ENCODE data around the gene ITPRIP. TPM values are rescaled to one million over a fixed set of nuclear protein-coding genes. Genes with fewer than 3 reads are reported as not detected.

The ITPRIP gene
- total RNA-seq, 2 experiments from 2014 or later = 24.6 to 25.9 TPM

DNA sequence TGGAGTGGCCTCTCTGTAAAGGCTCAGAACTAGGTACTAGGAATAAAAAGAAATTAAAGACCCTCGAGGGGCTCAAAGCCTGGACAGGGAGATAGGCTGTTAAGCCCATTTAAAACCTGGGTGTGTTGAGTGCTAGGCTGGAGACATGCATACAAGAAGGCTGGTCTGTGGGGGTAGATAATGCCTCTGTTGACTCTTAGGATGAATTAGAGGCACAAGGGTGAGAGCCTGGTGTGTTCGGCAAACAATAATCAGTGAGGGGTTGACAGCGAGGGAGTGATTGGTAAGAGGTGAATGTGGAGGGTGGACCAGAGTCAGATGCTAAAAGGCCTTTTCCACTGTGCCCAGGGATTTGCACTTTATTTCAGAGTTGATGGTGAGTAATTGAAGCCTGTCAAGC, 56.6 kb downstream of the ITPRIP start:
- Mint-ChIP-seq H3K27me3 (peaks cover 24% of the 10 kb centered on the region), H3K9me3 (no peaks in the 10 kb centered on the region), H3K4me3 (no peak overlapping the region), H3K36me3 (ENCODE audit: low read depth) (no peaks in the 10 kb centered on the region), H3K4me1 (no peaks in the 10 kb centered on the region), H3K27ac (no peak overlapping the region)
- ChIA-PET CTCF (interaction anchor here (2.6 to 6.0 kb wide), 2 partner anchors 10 kb away, joined by 14 to 64 read pairs; no protein-coding TSS in a partner anchor), POLR2A (no interaction called here)
- no peak for DNase-seq

DNA sequence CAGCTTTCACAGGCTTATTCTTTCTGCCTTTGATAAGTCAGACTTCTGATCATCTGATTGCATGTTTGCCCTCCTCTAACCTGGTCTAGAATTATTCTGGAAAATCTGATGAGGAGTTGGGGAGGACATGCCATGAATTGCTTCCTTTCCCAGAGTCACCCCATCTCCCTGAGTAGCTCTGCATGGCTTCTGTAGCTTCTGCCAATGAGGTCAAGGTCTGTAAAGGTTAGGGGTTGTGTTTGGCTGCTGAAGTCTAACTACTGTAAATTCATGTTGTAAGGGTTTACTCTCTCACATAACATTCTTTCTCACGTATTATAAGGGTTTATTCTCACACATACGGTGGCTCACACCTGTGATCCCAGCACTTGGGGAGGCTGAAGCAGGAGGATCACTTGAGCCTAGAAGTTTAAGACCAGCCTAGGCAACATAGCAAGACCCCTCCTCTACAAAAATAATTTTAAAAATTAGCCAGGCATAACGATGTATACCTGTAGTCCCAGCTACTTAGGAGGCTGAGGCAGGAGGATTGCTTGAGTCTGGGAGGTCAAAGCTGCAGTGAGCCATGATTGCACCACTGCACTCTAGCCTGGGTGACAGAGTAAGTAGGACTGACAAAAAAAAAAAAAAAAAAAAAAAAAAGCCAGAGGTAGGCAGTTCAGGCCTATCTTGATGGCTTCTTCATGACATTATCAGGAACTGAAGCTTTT, 58.6 kb downstream of the ITPRIP start:
- no peak for DNase-seq
- CTCF ChIA-PET = interaction anchor here (0.9 to 9.8 kb wide), 3 partner anchors 11 to 71 kb away, joined by 4 to 149 read pairs (median 64); partner anchors contain the start of gene CFAP58
- no peaks in the 10 kb centered on the region for H3K36me3 Mint-ChIP-seq (ENCODE audit: low read depth)

DNA sequence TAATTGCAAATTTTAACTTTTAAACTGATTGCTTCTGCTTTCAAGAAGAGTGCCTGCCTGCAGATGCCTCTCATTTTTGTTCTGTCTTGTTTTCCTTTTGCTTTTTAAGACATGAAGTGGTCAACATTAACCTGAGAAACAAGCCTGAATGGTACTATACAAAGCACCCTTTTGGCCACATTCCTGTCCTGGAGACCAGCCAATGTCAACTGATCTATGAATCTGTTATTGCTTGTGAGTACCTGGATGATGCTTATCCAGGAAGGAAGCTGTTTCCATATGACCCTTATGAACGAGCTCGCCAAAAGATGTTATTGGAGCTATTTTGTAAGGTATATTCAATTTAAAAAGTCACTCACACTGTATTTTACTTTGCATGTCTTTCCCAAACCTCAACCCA, 60.5 kb downstream of the ITPRIP start:
- H3K27me3 Mint-ChIP-seq = peaks cover 24% of the 10 kb centered on the region
- DNase-seq = no peak
- POLR2A ChIA-PET = interaction anchor here (0.6 to 4.1 kb wide), 3 partner anchors 9 to 63 kb away, joined by 3 to 16 read pairs (median 3); partner anchors contain the start of genes CFAP43 and GSTO2
- H3K4me3 Mint-ChIP-seq = no peak overlapping the region
- H3K9me3 Mint-ChIP-seq = no peaks in the 10 kb centered on the region
- peaks cover 6% of the 10 kb centered on the region for H3K4me1 Mint-ChIP-seq
- no peaks in the 10 kb centered on the region for H3K36me3 Mint-ChIP-seq (ENCODE audit: low read depth)
- H3K27ac Mint-ChIP-seq = no peak overlapping the region
- CTCF ChIA-PET = interaction anchor here (0.6 to 9.8 kb wide), 6 partner anchors 9 to 73 kb away, joined by 3 to 149 read pairs (median 4); partner anchors contain the start of gene CFAP58

More for the DNA sequence above, 58.6 kb downstream of the ITPRIP start:
- H3K9me3 Mint-ChIP-seq = no peaks in the 10 kb centered on the region
- no peak overlapping the region for H3K27ac Mint-ChIP-seq
- H3K4me3 Mint-ChIP-seq = no peak overlapping the region
- POLR2A ChIA-PET = interaction anchor here (1.0 to 4.1 kb wide), 3 partner anchors 11 to 66 kb away, joined by 3 to 16 read pairs (median 3); partner anchors contain the start of gene GSTO2
- H3K27me3 Mint-ChIP-seq = peaks cover 26% of the 10 kb centered on the region
- H3K4me1 Mint-ChIP-seq = peaks cover 1% of the 10 kb centered on the region

DNA sequence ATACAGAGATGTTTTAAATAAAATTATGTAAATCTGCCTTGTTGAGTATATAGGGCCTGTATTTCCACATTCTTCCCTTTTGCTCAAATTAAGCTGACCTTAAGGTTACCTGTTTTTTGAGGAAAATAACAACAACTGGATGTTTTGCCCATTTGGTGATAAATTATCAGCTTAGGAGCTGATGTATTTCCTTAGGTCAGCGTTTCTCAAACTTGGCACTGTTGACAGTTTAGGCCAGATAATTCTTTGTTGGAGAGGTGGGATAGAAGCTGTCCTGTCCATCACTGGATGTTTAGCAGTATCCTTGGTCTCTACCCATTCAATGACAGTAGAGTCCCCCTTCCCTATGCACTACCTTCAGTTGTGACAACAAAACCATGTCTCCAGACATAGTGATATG, 62.1 kb downstream of the ITPRIP start:
- POLR2A ChIA-PET = interaction anchor here (1.1 to 2.3 kb wide), 2 partner anchors 9 to 14 kb away, joined by 3 to 5 read pairs; no protein-coding TSS in a partner anchor
- peaks cover 16% of the 10 kb centered on the region for H3K27me3 Mint-ChIP-seq
- no peak for DNase-seq
- no peaks in the 10 kb centered on the region for H3K36me3 Mint-ChIP-seq (ENCODE audit: low read depth)
- CTCF ChIA-PET = interaction anchor here (1.1 to 9.8 kb wide), 7 partner anchors 10 to 75 kb away, joined by 3 to 149 read pairs (median 30); partner anchors contain the start of genes CFAP58 and ITPRIP
- no peak overlapping the region for H3K27ac Mint-ChIP-seq
- H3K4me3 Mint-ChIP-seq = no peak overlapping the region
- peaks cover 6% of the 10 kb centered on the region for H3K4me1 Mint-ChIP-seq
- H3K9me3 Mint-ChIP-seq = no peaks in the 10 kb centered on the region

DNA sequence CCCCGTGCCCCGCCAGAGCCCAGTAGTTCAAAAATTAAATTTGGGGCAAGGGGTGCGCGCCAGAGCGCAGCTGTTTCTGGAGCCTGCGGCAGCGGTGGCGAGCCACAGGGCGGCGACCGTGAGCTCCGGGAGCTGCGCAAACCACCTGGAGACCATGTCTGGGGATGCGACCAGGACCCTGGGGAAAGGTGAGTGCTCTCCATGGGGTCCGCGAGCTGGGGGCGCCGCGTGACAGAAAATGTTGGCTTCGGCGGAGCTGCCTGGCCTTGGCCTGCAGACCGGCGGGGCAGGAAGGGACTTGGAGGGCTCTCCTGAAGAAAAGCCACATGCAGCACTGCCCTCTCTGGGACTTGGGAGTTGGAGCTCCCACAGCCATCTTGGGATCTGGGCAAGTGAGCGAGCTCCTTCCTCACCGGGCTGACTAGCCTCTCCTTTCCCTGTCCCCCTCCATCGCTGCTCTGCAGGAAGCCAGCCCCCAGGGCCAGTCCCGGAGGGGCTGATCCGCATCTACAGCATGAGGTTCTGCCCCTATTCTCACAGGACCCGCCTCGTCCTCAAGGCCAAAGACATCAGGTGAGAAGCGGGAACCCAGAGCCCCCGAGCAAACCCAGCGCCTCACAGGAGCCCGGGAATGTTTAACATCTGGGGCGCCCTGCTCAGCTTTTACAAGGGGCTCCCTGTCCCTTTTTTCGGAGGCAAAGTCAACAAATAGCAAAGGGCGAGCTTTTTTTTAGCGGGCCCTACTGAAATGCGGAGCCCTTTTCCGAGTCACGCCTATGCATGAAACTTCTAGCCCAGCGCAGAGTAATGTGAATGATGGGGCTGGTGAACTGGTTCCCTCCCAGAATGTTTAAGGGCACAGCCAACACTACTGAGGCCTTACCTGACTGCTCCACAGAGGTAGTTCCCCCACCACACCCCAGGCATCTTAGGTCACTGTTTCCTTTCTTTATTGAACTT, 63.2 kb downstream of the ITPRIP start:
- peaks cover 6% of the 10 kb centered on the region for H3K4me1 Mint-ChIP-seq
- ChIA-PET CTCF (interaction anchor here (0.8 to 9.8 kb wide), 38 partner anchors 8 to 387 kb away, joined by 3 to 149 read pairs (median 4); partner anchors contain the start of genes CFAP43, CFAP58, GSTO1 and ITPRIP), POLR2A (interaction anchor here (0.7 to 2.3 kb wide), 9 partner anchors 8 to 78 kb away, joined by 3 to 8 read pairs (median 5); partner anchors contain the start of genes CFAP58 and ITPRIP)
- no peak overlapping the region for H3K27ac Mint-ChIP-seq
- DNase-seq = peak; percentile 53
- H3K36me3 Mint-ChIP-seq (ENCODE audit: low read depth) = no peaks in the 10 kb centered on the region
- H3K4me3 Mint-ChIP-seq = peak overlapping the region; percentile 21
- H3K9me3 Mint-ChIP-seq = no peaks in the 10 kb centered on the region
- peaks cover 10% of the 10 kb centered on the region for H3K27me3 Mint-ChIP-seq

DNA sequence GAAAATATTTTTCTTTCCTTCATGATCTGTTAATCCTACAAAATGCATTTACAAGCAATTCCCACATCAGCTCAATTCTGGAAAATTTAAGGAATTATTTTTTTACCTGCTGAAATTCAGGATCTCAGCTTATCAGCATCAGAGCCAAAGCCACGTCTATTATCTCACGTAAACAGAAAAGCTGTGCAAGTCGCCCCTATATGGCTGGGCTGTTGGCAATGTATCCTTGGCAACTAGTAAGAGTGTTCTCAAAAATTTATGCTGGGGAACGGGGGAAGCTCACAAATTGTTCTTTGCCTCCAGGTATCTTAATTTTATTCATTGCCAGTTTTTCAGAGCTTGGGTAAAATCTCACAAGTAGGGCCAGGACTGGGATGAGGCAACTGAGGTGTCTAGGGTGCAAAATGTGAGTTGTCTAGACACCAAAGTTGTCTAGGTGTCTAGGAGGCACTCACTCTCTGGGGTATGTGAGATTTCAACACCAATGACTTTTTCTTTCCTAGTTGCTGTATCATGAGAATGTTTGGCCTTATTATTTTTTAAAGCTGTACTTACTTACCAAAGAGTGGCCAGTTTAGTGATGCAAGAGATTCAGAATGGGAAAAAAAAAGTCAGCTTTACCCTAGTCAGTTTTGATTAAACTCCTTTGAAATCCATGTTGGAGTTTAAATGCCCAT, 64.2 kb downstream of the ITPRIP start:
- DNase-seq = no peak
- ChIA-PET CTCF (interaction anchor here (0.8 to 9.8 kb wide), 33 partner anchors 9 to 386 kb away, joined by 3 to 149 read pairs (median 5); partner anchors contain the start of genes CFAP58, GSTO1, ITPRIP and SFR1), POLR2A (interaction anchor here (1.0 to 1.6 kb wide), 9 partner anchors 12 to 152 kb away, joined by 4 to 8 read pairs (median 5); partner anchors contain the start of genes CFAP58, ITPRIP and SFR1)
- peaks cover 10% of the 10 kb centered on the region for H3K27me3 Mint-ChIP-seq
- no peaks in the 10 kb centered on the region for H3K36me3 Mint-ChIP-seq (ENCODE audit: low read depth)
- no peak overlapping the region for H3K27ac Mint-ChIP-seq
- H3K9me3 Mint-ChIP-seq = no peaks in the 10 kb centered on the region
- H3K4me3 Mint-ChIP-seq = no peak overlapping the region
- H3K4me1 Mint-ChIP-seq = peaks cover 10% of the 10 kb centered on the region

DNA sequence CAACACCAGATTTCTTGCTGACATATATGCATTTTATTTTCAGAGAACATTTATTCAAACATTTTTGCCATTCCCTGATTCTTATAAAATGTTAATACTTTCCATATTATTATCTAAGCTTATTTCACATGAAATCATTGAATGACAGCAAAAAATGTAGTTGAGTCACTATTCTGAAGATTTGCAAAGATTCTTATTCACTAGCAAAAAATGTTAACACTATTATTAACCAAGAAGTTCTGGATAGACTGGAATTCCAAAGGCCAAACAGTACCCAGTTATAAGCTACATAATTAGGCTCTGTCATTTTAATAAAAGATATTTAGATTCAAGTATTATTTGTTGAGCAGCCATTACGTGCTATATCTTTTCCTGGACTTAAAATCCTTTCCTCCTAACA, 65.0 kb downstream of the ITPRIP start:
- Mint-ChIP-seq H3K36me3 (ENCODE audit: low read depth) (peaks cover 5% of the 10 kb centered on the region), H3K9me3 (no peaks in the 10 kb centered on the region), H3K4me1 (peaks cover 12% of the 10 kb centered on the region), H3K27ac (no peak overlapping the region), H3K4me3 (no peak overlapping the region), H3K27me3 (peaks cover 10% of the 10 kb centered on the region)
- no peak for DNase-seq
- ChIA-PET POLR2A (interaction anchor here (0.7 to 1.4 kb wide), 6 partner anchors 10 to 152 kb away, joined by 3 to 5 read pairs (median 4); partner anchors contain the start of genes ITPRIP and SFR1), CTCF (interaction anchor here (1.2 to 9.8 kb wide), 15 partner anchors 10 to 385 kb away, joined by 3 to 149 read pairs (median 20); partner anchors contain the start of genes CFAP58, GSTO1, ITPRIP and SFR1)

DNA sequence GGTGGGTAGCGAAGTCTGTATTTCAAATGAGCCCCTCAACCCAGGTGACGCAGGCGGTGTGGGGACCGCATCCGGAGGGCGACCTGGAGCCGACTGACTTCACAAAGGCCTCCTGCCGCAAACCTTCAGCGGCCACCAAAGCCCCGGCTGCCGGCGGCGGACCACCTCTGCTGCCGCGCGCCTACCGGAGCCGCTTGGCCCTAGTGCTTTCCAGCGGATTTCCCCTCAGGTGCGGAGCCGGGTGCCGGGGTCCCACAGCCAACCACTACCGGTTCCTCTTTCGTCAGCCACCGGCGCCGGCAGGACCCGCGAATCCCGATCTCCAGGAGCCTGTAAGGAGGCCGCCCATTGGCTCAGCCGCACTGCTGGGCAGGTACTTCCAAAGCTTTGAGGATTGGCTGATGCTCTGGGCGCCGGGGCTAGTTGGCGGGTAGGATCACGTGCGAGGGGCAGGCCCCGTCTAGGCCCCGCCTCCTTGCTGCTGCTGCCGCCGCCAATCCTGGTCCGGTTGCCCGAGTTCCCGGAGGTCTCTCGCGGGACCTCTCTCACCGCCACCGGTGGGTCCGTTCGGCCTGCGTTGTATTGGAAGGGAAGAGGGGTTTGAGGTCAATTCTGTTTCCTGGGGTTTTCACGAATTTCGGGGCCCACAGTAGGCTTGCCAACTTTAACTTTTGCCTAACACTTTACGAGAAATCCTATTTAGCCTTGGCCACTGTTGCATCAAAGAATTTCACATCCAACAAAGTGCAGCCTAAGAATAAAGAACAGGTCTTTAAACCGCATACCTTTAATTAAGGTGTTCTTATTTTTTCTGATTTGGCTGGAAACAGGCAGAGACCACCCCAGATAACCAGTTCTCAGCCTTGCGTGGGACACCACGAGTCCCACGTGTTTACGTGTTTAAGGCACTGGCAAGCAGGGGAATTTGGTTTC, 69.3 kb downstream of the ITPRIP start, which contains the start of gene GSTO2:
TSS of gene GSTO2 (plus strand) at position 472 of the 933 bp plus-strand sequence. CDS start 5,732 bp downstream, outside the sequence.
- ChIA-PET POLR2A (interaction anchor here (0.6 to 5.1 kb wide), 17 partner anchors 9 to 378 kb away, joined by 3 to 62 read pairs (median 5); partner anchors contain the start of genes CFAP43, CFAP58, GSTO1 and ITPRIP), CTCF (interaction anchor here (0.7 to 2.3 kb wide), 8 partner anchors 15 to 85 kb away, joined by 3 to 7 read pairs (median 4); partner anchors contain the start of genes CFAP58, GSTO1 and ITPRIP)
- Mint-ChIP-seq H3K4me3 (peak within 1 kb of the TSS; percentile 84), H3K9me3 (no peaks in the 10 kb centered on the region), H3K27ac (peak within 1 kb of the TSS; percentile 93), H3K4me1 (peaks cover 42% of the 10 kb centered on the region), H3K36me3 (ENCODE audit: low read depth) (peaks cover 43% of the 10 kb centered on the region), H3K27me3 (no peaks in the 10 kb centered on the region)
- peak; percentile 99 for DNase-seq

DNA sequence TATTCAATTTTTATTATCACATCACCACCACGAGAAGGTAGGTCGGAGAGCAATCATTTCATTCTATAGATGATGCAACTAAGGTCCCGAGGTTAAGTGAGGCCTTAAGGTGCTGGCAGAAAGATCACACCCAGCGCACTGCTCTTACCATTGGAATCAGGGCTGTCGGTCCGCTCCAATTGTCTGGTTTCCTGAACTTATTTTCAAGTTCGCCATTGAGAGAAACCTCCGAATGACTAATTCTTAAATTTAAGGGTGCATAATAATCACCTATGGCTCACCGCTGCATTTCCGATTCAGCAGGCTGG, 69.9 kb downstream of the ITPRIP start:
- peak overlapping the region; percentile 93 for H3K27ac Mint-ChIP-seq
- ChIA-PET CTCF (interaction anchor here (1.3 to 2.3 kb wide), 4 partner anchors 18 to 85 kb away, joined by 3 to 7 read pairs (median 5); partner anchors contain the start of genes CFAP58 and ITPRIP), POLR2A (interaction anchor here (0.7 to 5.1 kb wide), 12 partner anchors 11 to 352 kb away, joined by 3 to 62 read pairs (median 6); partner anchors contain the start of genes CFAP43, CFAP58, GSTO1 and ITPRIP)
- DNase-seq = no peak
- peaks cover 47% of the 10 kb centered on the region for H3K36me3 Mint-ChIP-seq (ENCODE audit: low read depth)
- peak overlapping the region; percentile 84 for H3K4me3 Mint-ChIP-seq
- peaks cover 48% of the 10 kb centered on the region for H3K4me1 Mint-ChIP-seq
- H3K27me3 Mint-ChIP-seq = no peaks in the 10 kb centered on the region
- H3K9me3 Mint-ChIP-seq = no peaks in the 10 kb centered on the region

DNA sequence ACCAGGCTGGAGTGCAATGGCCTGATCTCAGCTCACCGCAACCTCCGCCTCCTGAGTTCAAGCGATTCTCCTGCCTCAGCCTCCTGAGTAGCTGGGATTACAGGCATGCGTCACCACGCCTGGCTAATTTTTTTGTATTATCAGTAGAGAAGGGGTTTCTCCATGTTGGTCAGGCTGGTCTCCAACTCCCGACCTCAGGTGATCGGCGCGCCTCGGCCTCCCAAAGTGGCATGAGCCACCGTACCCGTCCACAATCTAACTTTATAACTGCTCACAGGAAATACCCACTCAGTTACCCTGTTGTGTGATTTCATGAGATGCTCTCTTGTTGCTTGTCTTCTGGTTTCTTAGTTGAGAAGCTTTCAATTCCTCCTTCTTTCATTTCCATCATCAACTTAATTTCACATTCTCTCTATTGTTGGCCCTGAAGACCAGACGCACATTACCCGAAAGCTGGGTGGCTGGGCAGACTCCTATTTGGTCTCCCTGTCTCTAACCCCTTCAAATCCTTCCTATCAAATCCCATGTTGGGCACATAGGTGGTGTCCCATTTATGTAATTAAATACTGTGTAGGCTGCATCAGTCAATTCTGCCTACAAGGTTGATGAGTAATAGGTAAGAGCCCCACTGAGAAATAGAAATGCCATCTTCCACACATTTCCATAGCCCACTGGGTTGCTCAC, 70.4 kb downstream of the ITPRIP start:
- peak overlapping the region; percentile 84 for H3K4me3 Mint-ChIP-seq
- peaks cover 47% of the 10 kb centered on the region for H3K36me3 Mint-ChIP-seq (ENCODE audit: low read depth)
- POLR2A ChIA-PET = interaction anchor here (0.6 to 5.1 kb wide), 7 partner anchors 11 to 146 kb away, joined by 3 to 62 read pairs (median 4); partner anchors contain the start of genes CFAP58, GSTO1, ITPRIP and SFR1
- no peaks in the 10 kb centered on the region for H3K27me3 Mint-ChIP-seq
- peaks cover 49% of the 10 kb centered on the region for H3K4me1 Mint-ChIP-seq
- no peaks in the 10 kb centered on the region for H3K9me3 Mint-ChIP-seq
- CTCF ChIA-PET = interaction anchor here (1.2 to 2.3 kb wide), 3 partner anchors 10 to 86 kb away, joined by 3 to 7 read pairs (median 4); partner anchors contain the start of gene CFAP58
- H3K27ac Mint-ChIP-seq = peak overlapping the region; percentile 93
- no peak for DNase-seq
